ENCODE measurements around the gene XXYLT1.

Gene XXYLT1

GRCh38 chr3:195204360-195205163 lies 66.4 kb downstream of the XXYLT1 start:
- Mint-ChIP-seq H3K27ac (peak overlapping the region; percentile 90), H3K36me3 (ENCODE audit: low read depth) (peaks cover 22% of the 10 kb centered on the region), H3K9me3 (peaks cover 5% of the 10 kb centered on the region), H3K4me1 (peaks cover 59% of the 10 kb centered on the region), H3K4me3 (peak overlapping the region; percentile 49), H3K27me3 (ENCODE audit: low read depth, poor library complexity) (peaks cover 3% of the 10 kb centered on the region)
- peak; percentile 53 for DNase-seq
- no peak for TF ChIP-seq CTCF (IDR thresholded peaks at IDR 0.05)

- Mint-ChIP-seq H3K4me1 (peaks cover 54% of the 10 kb centered on the region), H3K9me3 (peaks cover 5% of the 10 kb centered on the region), H3K4me3 (no peak overlapping the region), H3K27me3 (ENCODE audit: low read depth, poor library complexity) (peaks cover 3% of the 10 kb centered on the region), H3K36me3 (ENCODE audit: low read depth) (peaks cover 22% of the 10 kb centered on the region), H3K27ac (peak overlapping the region; percentile 94)
- DNase-seq, result no peak
- no peak for TF ChIP-seq CTCF (IDR thresholded peaks at IDR 0.05)
Observed at GRCh38 chr3:195203606-195204005, 67.4 kb downstream of the XXYLT1 start.

GRCh38 chr3:195201295-195201694 lies 69.7 kb downstream of the XXYLT1 start:
- Mint-ChIP-seq H3K36me3 (ENCODE audit: low read depth) (peaks cover 10% of the 10 kb centered on the region), H3K27ac (peak overlapping the region; percentile 5), H3K4me1 (peaks cover 63% of the 10 kb centered on the region), H3K9me3 (no peaks in the 10 kb centered on the region), H3K27me3 (ENCODE audit: low read depth, poor library complexity) (peaks cover 3% of the 10 kb centered on the region), H3K4me3 (no peak overlapping the region)
- no peak for DNase-seq
- no peak for TF ChIP-seq CTCF (IDR thresholded peaks at IDR 0.05)

GRCh38 chr3:195200010-195200822 lies 70.7 kb downstream of the XXYLT1 start:
- DNase-seq, result no peak
- peaks cover 10% of the 10 kb centered on the region for H3K36me3 Mint-ChIP-seq (ENCODE audit: low read depth)
- no peak for TF ChIP-seq CTCF (IDR thresholded peaks at IDR 0.05)
- H3K9me3 Mint-ChIP-seq, result no peaks in the 10 kb centered on the region
- peaks cover 70% of the 10 kb centered on the region for H3K4me1 Mint-ChIP-seq
- H3K4me3 Mint-ChIP-seq, result no peak overlapping the region
- H3K27ac Mint-ChIP-seq, result no peak overlapping the region
- peaks cover 3% of the 10 kb centered on the region for H3K27me3 Mint-ChIP-seq (ENCODE audit: low read depth, poor library complexity)

GRCh38 chr3:195198426-195199346 lies 72.3 kb downstream of the XXYLT1 start:
- Mint-ChIP-seq H3K4me3 (no peak overlapping the region), H3K27ac (peak overlapping the region; percentile 78), H3K9me3 (no peaks in the 10 kb centered on the region), H3K27me3 (ENCODE audit: low read depth, poor library complexity) (no peaks in the 10 kb centered on the region), H3K36me3 (ENCODE audit: low read depth) (peaks cover 10% of the 10 kb centered on the region), H3K4me1 (peaks cover 62% of the 10 kb centered on the region)
- no peak for DNase-seq
- TF ChIP-seq CTCF (IDR thresholded peaks at IDR 0.05), result no peak

Data from nephron progenitor cell (in vitro differentiated cells).